Hepatocyte (in vitro differentiated cells): ENCODE results near the gene TPRG1L.

Experiments used
- EZH2phosphoT487 ChIP-seq: fragments of 200-600 bp; sonication (generic); IDR thresholded peaks from one replicate; pipeline ENCODE4 v1.6.1; 2018; ENCODE audit warnings: antibody characterized with exemption, mild to moderate bottlenecking, low read depth, moderate library complexity; ENCODE audit not compliant: unreplicated experiment, severe bottlenecking
- TF ChIP-seq, protein P1 (sequence below): fragments of 200-600 bp; sonication (generic); IDR thresholded peaks from 2 replicates; pipeline ENCODE4 v1.5.1; 2016; ENCODE audit warnings: antibody characterized with exemption, mild to moderate bottlenecking; ENCODE audit not compliant: poor library complexity

DNA sequence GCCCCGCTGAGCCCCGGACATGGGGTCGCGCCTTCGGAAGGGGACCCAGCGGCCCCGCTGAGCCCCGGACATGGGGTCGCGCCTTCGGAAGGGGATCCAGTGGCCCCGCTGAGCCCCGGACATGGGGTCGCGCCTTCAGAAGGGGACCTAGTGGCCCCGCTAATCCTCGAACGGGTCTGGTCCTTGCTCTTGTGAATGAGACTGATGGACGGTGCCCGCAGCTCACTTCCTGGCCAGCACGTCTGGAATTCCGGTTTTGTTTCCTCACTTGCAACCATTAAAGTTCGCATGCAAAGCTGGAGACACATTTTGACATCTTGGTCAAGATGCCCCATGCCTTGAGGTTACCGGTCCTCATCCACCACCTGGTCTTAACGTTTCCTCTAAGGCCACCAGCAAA, 19.5 kb downstream of the TPRG1L start:
- TF ChIP-seq, protein P1, sequence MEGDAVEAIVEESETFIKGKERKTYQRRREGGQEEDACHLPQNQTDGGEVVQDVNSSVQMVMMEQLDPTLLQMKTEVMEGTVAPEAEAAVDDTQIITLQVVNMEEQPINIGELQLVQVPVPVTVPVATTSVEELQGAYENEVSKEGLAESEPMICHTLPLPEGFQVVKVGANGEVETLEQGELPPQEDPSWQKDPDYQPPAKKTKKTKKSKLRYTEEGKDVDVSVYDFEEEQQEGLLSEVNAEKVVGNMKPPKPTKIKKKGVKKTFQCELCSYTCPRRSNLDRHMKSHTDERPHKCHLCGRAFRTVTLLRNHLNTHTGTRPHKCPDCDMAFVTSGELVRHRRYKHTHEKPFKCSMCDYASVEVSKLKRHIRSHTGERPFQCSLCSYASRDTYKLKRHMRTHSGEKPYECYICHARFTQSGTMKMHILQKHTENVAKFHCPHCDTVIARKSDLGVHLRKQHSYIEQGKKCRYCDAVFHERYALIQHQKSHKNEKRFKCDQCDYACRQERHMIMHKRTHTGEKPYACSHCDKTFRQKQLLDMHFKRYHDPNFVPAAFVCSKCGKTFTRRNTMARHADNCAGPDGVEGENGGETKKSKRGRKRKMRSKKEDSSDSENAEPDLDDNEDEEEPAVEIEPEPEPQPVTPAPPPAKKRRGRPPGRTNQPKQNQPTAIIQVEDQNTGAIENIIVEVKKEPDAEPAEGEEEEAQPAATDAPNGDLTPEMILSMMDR, result no peak
- TF ChIP-seq EZH2phosphoT487, result no peak
